Transverse colon (tissue), 4 donors: ENCODE data around the gene YTHDF2. TPM values are rescaled to one million over a fixed set of nuclear protein-coding genes. Genes with fewer than 3 reads are reported as not detected.
"Not testable (repeated sequence)": the region's sequence is repeated elsewhere in the genome, so short reads cannot be mapped to it uniquely, and the experiment has no call there.

Source experiments
- DNase-seq: peaks from one replicate; pipeline ENCODE4 v3.0.0-alpha.2; 2019
- H3K27ac ChIP-seq, 4 donors: fragments of 200-600 bp; sonication (generic); 2 replicates each; pipeline ENCODE4 v1.5.1; 2016 to 2018; ENCODE audit warnings: inconsistent platforms in 4 of 4
- H3K27me3 ChIP-seq: fragments of 200-600 bp; sonication (generic); 2 replicates; pipeline ENCODE4 v1.5.1; 2017; ENCODE audit warnings: inconsistent platforms
- H3K36me3 ChIP-seq, 4 donors: fragments of 200-600 bp; sonication (generic); 2 replicates each; pipeline ENCODE4 v1.5.1; 2017 to 2019; ENCODE audit warnings: inconsistent platforms in 4 of 4
- H3K4me1 ChIP-seq, 4 donors: fragments of 200-600 bp; sonication (generic); 2 replicates each; pipeline ENCODE4 v1.5.1; 2017 to 2020; ENCODE audit warnings: inconsistent platforms in 4 of 4
- H3K4me3 ChIP-seq, 4 donors: fragments of 200-600 bp; sonication (generic); 1 replicate in 1 of 4; 2 replicates in 3 of 4; pipeline versions ENCODE4 v1.5.1 to v1.6.1; 2017 to 2019; ENCODE audit warnings: inconsistent platforms in 4 of 4
- H3K9me3 ChIP-seq, 2 donors: fragments of 200-600 bp; sonication (generic); 2 replicates each; pipeline ENCODE4 v1.5.1; 2017 to 2019; ENCODE audit warnings: inconsistent platforms in 2 of 2
- EP300 ChIP-seq: sonication (generic); formaldehyde crosslinking; IDR thresholded peaks from one replicate; pipeline ENCODE4 v1.6.1; 2017; ENCODE audit warnings: antibody characterized with exemption, low read depth
- POLR2A ChIP-seq: fragments of 450-650 bp; IDR thresholded peaks from one replicate; pipeline ENCODE4 v1.6.1; 2016; ENCODE audit warnings: antibody characterized with exemption, mild to moderate bottlenecking, moderate library complexity
- POLR2AphosphoS5 ChIP-seq, 3 donors: sonication (generic); formaldehyde crosslinking; IDR thresholded peaks; one replicate each; pipeline ENCODE4 v1.6.1; 2016; ENCODE audit warnings: antibody characterized with exemption in 3 of 3
- WGBS, 2 donors: methylation state at CpG; one replicate each; pipeline ENCODE4 v1.1.5; 2018; ENCODE audit warnings: low coverage in 1 of 2; 5-methylcytosine and 5-hydroxymethylcytosine counted together
- in situ Hi-C, 4 donors: fragments of 200-750 bp; cut with MboI; loops; one replicate each; pipeline versions ENCODE4 v1.15.0 to v1.15.1; 2017; ENCODE audit warnings: low sequenced_read_pairs in 3 of 4, low pct_ligation_motif_present in 1 of 4, low pct_unique_long_range_greater_than_20kb in 1 of 4
- intact Hi-C: fragments of 100-400 bp; cut with DNase I; formaldehyde crosslinking; loops from one replicate; pipeline ENCODE4 v1.15.1; 2023; ENCODE audit warnings: low total_unique reads
- total RNA-seq, 4 donors: library from RNA; depleted of rRNA; stranded (reverse); fragments of >200 nt; gene quantifications; one replicate each; pipeline ENCODE4 v1.1.0, GENCODE V29; 2016
- TF ChIP-seq, protein P1 (sequence below), 5 experiments: fragments of 200-600 bp in 3 of 5; fragments of 450-650 bp in 2 of 5; sonication (generic) in 3 of 5; IDR thresholded peaks; 1 replicate in 2 of 5; 2 replicates in 3 of 5; pipeline ENCODE4 v1.5.1; 2016 to 2017; ENCODE audit warnings: antibody characterized with exemption in 5 of 5, inconsistent platforms in 3 of 5, mild to moderate bottlenecking in 2 of 5, moderate library complexity in 1 of 5

The YTHDF2 gene
- total RNA-seq, 4 donors from 2014 or later, result 33.2 to 56.1 (median 45.8) TPM

DNA sequence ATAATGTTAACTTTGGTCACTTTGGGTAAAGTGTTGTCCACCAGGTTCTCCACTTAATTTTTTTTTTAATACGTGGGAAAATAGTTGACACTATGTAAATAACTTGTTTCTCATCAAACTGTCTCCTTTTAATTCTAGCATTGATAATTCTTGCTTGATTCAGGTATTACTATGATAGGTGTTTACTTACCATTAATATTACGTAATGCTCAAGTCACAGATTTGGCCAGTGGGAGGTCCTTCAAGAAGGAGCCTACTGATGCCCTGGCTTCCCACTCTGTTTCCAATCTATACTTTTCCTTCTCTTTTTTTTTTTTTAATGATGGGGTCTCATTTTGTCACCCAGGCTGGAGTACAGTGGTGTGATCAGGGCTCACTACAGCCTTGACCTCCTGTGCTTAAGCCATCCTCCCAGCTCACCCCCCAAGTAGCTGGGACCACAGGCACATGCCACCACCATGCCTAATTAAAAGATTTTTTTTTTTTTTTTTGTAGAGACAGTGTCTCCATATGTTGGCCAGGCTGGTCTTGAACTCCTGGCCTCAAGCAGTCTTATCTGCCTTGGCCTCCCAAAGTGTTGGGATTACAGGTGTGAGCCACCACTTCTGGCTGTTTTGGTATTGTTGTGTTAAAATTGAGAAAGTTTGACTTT lies 29.9 kb downstream of the YTHDF2 start:
- Histone ChIP-seq H3K27me3 (no peaks in the 10 kb centered on the region), H3K36me3 (peaks cover 0 to 17% (median 4%) of the 10 kb centered on the region in 4 donors), H3K9me3 (no peaks in the 10 kb centered on the region), H3K27ac (no peak overlapping the region), H3K4me1 (no peaks in the 10 kb centered on the region), H3K4me3 (no peak overlapping the region)
- 91 to 100% methylated on average over 1 to 2 of the region's 2 CpGs for WGBS, 2 donors
- TF ChIP-seq POLR2A (no peak), EP300 (no peak), POLR2AphosphoS5 (IDR thresholded peaks at IDR 0.05) (no peak)
- TF ChIP-seq, protein P1, sequence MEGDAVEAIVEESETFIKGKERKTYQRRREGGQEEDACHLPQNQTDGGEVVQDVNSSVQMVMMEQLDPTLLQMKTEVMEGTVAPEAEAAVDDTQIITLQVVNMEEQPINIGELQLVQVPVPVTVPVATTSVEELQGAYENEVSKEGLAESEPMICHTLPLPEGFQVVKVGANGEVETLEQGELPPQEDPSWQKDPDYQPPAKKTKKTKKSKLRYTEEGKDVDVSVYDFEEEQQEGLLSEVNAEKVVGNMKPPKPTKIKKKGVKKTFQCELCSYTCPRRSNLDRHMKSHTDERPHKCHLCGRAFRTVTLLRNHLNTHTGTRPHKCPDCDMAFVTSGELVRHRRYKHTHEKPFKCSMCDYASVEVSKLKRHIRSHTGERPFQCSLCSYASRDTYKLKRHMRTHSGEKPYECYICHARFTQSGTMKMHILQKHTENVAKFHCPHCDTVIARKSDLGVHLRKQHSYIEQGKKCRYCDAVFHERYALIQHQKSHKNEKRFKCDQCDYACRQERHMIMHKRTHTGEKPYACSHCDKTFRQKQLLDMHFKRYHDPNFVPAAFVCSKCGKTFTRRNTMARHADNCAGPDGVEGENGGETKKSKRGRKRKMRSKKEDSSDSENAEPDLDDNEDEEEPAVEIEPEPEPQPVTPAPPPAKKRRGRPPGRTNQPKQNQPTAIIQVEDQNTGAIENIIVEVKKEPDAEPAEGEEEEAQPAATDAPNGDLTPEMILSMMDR (IDR thresholded peaks at IDR 0.05), result no peak
- no peak for DNase-seq
- in situ Hi-C loops (no loop called here), intact Hi-C loops (no loop called here)

DNA sequence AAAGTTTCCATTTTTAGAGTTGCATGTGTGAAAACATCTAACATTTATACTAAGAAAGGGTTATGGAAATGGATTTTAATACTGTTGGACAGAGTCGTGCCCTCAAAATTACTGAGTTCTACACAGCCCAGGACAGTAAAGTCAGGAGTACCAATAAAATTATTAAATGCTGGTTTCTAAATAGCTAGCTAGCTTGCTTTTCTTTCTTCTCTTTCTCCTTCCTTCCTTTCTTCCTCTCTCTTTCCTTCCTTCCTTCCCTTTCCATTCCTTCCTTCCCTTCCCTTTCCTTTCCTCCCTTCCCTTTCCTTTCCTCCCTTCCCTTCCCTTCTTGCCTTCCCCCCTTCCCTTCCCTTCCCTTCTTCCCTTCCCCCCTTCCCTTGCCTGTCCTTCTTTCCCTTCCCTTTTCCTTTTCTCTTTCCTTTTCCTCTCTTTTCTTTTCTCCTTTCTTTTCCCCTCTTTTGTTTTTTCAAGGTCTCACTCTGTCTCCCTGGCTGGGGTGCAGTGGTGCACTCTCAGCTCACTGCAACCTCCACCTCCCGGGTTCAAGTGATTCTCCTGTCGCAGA lies 33.9 kb downstream of the YTHDF2 start:
- Histone ChIP-seq H3K27me3 (no peaks in the 10 kb centered on the region), H3K4me1 (peaks cover 0 to 12% (median 9%) of the 10 kb centered on the region in 4 donors), H3K9me3 (no peaks in the 10 kb centered on the region), H3K4me3 (no peak overlapping the region), H3K36me3 (peaks cover 0 to 17% (median 4%) of the 10 kb centered on the region in 4 donors), H3K27ac (no peak overlapping the region)
- in situ Hi-C loops (no loop called here), intact Hi-C loops (no loop called here)
- WGBS, 2 donors, result 97 to 100% methylated on average over 3 of the region's 3 CpGs
- DNase-seq, result no peak
- TF ChIP-seq, protein P1 (IDR thresholded peaks at IDR 0.05), result no peak
- TF ChIP-seq POLR2A (no peak), POLR2AphosphoS5 (IDR thresholded peaks at IDR 0.05) (no peak), EP300 (no peak)

DNA sequence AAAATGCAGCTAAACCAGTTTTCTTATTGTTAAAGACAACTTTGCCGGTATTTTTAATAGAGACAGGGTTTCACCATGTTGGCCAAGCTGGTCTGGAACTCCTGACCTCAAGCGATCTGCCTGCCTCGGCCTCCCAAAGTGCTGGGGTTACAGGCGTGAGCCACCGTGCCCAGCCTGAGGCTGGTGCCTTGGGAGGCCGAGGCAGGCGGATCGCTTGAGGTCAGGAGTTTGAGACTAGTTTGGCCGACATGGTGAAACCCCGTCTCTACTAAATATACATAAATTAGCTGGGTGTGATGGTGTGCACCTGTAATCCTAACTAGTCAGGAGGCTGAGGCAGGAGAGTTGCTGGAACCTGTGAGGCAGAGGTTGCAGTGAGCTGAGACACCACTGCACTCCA lies 35.2 kb downstream of the YTHDF2 start:
- 95% methylated on average over 10 of the region's 10 CpGs; no CpG with 5 or more reads in 1 of the 2 donors for WGBS, 2 donors
- H3K4me3 ChIP-seq, H3K9me3 ChIP-seq, DNase-seq, H3K27ac ChIP-seq, intact Hi-C loops, in situ Hi-C loops, H3K27me3 ChIP-seq: not testable (repeated sequence)
- Histone ChIP-seq H3K4me1 (peaks cover 0 to 12% (median 12%) of the 10 kb centered on the region in 4 donors), H3K36me3 (peaks cover 0 to 12% (median 4%) of the 10 kb centered on the region in 4 donors)

DNA sequence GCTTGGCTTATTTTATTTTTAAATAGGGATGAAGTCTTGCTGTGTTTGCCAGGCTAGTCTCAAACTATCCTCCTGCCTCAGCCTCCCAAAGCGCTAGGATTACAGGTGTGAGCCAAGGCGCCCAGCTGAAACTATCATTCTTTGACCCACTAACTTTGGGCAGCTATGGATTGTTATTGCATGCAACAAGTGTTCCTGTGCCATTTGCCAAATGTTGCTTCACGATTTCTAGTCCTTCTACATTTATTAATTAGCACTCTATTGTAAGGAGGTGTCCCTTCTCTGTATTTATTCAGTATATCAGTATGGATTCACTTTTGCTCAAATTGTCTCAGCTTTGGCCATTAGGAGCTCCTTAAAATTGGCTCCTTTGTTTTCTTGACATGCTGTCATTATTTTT lies 36.4 kb downstream of the YTHDF2 start:
- Histone ChIP-seq H3K4me3 (no peak overlapping the region), H3K36me3 (peaks cover 0 to 12% (median 2%) of the 10 kb centered on the region in 4 donors), H3K4me1 (peaks cover 0 to 12% (median 12%) of the 10 kb centered on the region in 4 donors), H3K27ac (no peak overlapping the region), H3K27me3 (no peaks in the 10 kb centered on the region), H3K9me3 (no peaks in the 10 kb centered on the region)
- TF ChIP-seq POLR2A (no peak), EP300 (no peak), POLR2AphosphoS5 (IDR thresholded peaks at IDR 0.05) (no peak)
- TF ChIP-seq, protein P1 (IDR thresholded peaks at IDR 0.05), result no peak
- intact Hi-C loops, result no loop called here
- no peak for DNase-seq
- 86 to 96% methylated on average over 3 of the region's 3 CpGs for WGBS, 2 donors
- in situ Hi-C loops, result no loop called here
